COLO668 (cell line): ENCODE data around the gene ERGIC3.
"Not testable (repeated sequence)": the region's sequence is repeated elsewhere in the genome, so short reads cannot be mapped to it uniquely, and the experiment has no call there.

ENCODE experiments used
- DNase-seq: peaks from one replicate; lab custom pipeline; 2025; ENCODE audit not compliant: unreplicated experiment; lab: John Stamatoyannopoulos, UW

The ERGIC3 gene

DNA sequence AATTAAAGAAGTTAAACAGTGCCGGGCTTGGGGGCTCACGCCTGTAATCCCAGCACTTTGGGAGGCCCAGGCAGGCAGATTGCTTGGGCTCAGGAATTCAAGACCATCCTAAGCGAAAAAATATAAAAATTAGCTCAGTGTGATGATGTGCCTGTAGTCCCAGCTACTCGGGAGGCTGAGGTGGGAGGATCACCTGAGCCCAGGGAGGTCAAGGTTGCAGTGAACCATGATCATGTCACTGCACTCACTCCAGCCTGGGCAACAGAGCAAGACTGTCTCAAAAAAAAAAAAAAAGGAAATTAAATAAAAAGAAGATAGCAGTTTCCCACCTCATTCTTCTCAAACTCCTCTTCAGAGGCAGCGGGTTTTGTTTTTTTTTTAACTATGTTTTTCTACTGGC is 24.1 kb upstream of the ERGIC3 start:
- not testable (repeated sequence) for DNase-seq

DNA sequence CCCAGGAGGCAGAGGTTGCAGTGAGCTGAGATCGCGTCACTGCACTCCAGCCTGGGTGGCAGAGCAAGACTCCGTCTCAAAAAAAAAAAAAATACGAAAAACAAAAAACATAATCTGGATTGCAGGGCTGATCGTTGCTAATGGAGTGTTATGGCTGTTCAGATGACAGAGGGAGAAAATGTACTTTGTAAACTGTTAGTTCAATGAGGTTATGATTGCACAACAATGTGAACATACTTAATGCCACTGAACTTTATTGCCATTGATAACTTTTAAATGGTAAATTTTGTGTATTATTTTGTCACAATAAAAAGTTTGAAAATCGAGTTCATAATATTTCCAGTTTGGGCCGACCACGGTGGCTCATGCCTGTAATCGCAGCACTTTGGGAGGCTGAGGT is 22.9 kb upstream of the ERGIC3 start:
- DNase-seq: no peak

DNA sequence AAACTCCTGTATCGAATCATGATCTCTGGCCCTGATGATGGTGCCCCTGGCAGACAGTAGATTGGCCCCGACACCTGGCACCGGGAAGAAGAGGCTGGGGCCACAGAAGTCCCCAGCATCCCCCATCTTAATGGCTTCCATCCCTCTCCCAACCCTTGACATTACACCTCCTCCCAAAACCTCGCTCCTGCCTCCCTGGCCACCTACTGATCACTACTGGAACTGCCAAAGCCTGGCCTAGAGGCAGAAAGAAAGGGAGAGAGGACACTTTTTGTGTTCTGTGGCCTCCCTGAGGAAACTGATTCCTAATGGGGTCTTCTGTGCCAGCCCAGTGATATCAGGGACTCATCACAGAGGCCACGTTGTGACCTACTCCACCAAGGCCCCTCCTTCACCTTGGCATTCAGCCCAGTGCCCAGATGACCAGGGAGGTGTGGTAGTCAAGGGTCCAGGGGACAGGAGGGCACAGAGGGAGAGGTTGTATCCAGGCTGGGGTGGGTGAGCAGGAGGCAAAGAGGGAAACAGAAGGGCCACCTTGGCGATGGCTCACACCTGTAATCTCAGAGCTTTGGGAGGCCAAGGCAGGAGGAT is 18.5 kb upstream of the ERGIC3 start:
- DNase-seq: peak; percentile 15

DNA sequence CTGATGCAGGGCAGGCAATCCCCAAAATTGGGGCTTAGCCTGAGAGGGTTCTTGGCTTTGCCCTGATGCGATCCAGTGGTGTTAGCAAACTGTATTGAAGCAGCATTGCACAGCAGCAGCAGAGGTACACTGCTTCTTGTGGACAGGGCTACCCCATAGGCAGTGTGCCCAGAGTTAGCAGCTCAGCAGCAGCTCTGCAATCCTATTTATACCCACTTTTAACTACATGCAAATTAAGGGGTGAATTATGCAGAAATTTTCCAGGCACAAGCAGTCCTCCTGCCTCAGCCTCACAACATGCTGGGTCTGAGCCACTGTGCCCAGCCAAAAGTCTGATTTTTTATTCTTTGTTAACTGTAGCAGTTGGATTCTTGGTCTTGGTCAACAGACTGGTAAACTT is 16.2 kb upstream of the ERGIC3 start:
- DNase-seq: no peak

DNA sequence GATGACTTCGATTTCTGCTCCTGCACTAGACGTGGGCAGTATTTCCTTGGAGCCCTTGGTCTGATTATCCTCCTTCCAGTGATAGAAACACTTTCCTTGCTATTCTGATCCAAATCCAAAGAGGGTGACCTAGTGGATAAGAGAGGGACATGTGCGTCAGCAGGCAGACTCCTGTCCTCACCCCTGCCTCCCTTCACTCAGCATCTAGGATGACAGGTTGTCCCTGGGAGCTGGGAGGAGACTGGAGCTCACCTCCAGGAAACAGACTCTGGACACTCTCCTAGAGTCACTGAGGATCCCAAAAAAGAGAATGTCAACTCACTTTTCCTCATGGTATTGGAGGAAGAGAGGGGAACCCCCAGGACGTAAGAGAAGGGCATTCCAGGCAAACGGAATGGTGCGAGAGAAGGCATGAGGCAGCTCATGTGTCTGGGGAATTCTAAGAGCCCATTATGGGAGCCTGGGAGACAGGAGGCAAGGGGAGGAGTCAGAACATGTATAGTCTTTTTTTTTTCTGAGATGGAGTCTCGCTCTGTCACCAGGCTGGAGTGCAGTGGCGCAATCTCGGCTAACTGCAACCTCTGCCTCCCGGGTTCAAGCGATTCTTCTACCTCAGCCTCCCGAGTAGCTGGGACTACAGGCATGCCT is 14.6 kb upstream of the ERGIC3 start:
- no peak for DNase-seq

DNA sequence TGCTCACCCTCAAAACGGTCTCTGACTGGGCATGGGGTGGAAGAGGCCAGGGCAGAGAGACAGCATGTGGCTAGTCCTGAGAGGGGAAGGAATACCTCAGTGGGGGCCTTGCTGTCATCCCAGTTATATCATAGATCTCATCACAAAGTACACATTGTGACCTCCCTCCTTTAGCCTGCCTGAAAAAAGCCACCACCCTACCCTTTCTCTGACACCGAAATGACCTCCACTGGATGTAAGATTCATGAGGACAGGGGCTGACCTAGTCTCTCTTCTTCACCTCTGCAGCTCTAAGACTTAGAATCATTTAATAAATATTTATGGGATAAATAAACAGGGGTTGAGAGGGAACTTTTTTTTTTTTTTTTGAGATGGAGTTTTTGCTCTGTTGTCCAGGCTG is 12.3 kb upstream of the ERGIC3 start, which contains the start of gene C20orf173:
TSS of gene C20orf173 (minus strand) at position 101 of the 400 bp plus-strand sequence. CDS start 279 bp downstream, outside the sequence.
- DNase-seq: no peak

DNA sequence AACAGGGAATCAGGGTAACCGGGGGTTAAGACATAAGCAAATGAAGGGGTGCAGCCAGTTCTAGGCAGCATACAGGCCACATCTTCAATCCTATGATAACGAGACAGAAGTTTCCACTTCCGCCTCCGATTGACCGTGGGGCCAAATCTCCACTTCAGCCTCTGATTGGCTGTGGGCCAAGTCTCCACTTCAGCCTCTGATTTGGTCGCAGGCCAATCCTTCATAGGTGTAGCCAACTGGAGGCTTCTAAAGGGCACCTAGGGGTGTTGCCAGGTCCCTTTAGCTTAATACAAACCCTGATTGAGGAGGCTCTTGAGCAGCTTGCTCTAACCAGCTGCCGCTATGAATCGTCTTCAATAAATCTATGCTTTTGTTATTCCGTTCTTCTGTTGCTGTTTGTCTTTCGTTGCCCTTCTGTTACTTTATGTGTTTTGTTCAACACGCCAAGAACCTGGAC is 2.1 kb upstream of the ERGIC3 start:
- DNase-seq: peak; percentile 95

DNA sequence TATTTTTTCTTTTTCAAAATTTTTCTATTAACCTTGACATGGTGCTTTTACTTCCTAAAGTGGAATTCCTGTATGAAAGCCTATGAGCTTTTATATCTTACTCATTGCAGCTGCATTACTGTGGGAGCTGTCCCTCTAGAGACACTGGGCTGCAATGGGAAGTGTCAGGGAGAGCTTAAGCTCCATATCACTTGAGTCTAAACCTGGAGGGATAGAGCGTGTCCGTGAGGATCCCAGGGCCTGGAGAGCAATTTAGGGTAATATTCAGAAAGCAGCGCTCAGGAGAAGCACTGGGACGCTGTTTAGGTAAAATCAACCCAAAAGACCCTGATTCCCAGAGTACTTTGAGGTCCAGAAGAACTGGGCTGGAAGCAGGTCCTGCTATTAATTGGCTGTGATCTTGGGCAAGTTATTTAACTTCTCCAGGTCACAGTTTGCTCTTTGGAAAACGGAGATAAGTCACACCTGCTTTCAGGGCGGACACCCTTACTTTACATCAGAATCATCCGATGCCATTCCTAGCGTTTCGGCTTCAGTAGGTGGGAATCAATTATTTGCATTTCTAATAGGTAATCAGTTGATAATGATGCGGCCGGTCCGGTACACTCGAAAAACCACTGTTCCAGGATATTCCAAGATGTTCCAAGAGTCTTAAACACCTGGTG is 628 bp upstream of the ERGIC3 start:
- no peak for DNase-seq

DNA sequence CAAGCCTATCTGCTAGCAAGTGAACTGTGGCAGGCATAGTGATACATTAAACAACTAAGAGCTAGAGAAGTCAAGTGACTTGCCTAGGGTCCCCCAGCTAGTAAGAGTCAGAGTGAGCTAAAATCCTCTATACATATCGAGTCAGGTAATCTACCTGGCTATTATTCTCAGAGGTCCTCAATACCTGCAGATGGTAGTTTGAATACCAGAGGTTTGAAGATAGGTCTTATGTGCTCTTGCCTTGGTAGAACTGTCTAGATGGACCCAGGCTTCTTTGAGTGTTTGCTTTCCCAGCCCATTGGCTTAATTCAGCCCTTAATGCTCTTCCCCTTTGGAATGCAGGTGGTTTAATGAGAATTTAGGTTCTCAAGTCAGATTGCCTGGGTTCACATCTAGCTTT is 1.1 kb downstream of the ERGIC3 start:
- DNase-seq: no peak

DNA sequence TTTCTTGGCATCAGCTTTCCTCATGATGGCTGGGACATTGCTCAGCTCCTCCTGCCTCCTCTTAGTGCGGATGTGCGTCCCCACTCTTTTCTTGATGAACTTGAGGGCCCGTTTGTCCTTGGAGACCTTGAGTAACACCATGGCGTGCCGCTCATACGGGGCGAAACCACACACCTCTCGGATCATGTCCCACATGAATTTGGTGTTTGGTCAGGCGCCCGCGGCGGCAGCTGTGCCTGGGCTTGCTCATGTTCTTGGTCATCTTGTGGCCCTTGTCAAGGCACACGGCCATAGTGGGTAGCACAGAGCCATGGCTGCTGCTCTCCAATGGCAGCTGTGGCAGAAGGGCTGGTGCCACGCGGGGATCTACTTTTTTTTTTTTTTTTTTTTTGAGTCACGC is 2.6 kb downstream of the ERGIC3 start:
- DNase-seq: no peak

DNA sequence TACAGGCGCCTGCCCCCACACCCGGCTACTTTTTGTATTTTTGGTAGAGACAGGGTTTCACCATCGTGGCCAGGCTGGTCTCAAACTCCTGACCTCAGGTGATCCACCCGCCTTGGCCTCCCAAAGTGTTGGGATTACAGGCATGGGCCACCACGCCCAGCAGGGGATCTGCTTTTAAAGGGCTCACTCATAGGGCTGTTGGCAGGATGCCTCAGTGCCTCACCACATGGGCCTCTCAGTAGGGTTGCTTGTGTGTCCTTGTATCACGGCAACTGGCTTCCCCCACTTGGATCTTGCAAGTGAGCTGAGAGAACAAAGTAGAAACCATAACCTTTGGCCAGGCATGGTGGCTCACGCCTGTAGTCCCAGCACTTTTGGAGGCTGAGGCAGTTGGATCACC is 3.1 kb downstream of the ERGIC3 start:
- not testable (repeated sequence) for DNase-seq

DNA sequence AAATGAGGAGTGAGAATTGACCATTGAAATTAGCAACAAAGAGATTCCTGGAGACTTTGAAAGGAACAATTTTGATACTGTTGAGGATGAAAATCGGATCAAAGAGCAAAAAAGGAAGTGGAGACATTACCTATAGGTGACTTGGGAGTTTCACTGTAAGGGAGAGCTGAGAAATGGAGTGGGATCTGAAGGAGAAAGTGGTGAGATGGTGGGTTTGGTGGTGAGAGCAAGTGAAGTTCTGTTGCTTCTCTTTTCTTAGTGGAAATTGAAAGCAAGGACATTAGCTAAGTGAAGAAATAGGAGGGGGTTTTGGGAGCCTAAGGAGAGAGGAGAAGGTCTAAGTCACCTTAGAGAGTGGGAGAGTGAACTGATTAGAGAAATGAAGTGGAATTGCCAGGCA is 4.2 kb downstream of the ERGIC3 start:
- no peak for DNase-seq

DNA sequence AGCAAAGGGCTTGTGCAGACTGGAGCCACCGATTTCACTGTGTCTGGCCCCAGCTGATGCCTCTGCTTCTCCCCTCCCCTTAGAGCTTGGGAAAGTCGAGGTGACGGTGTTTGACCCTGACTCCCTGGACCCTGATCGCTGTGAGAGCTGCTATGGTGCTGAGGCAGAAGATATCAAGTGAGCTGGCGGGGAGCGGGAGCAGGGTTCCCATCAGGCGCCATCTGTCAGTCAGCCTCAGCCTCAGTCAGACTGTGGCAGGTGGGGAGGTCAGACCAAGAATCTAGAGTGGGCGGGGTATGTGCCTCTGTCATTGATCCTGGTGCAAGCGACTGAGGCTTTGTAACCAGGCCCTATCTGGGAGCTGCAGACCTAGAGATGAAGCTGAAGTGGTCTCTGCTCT is 5.5 kb downstream of the ERGIC3 start:
- DNase-seq: no peak

DNA sequence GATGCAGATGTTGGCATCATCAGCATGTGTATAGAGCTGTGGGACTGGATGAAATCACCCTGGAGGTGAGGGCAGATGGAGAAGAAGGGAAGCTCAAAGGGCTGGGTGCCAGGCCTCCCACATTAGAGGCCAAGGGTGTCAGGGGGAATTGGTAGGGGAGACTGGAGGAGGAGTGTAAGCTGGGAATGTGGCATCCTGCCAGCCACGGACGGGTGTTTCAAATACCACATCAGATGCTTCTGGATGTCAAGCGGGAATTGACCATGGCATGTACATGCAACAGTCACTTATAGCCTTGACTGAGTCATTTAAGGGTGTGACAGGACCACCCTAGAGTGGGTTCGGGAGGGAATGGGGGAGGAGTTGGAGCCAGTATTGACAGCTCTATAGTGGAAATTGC is 9.6 kb downstream of the ERGIC3 start:
- no peak for DNase-seq

DNA sequence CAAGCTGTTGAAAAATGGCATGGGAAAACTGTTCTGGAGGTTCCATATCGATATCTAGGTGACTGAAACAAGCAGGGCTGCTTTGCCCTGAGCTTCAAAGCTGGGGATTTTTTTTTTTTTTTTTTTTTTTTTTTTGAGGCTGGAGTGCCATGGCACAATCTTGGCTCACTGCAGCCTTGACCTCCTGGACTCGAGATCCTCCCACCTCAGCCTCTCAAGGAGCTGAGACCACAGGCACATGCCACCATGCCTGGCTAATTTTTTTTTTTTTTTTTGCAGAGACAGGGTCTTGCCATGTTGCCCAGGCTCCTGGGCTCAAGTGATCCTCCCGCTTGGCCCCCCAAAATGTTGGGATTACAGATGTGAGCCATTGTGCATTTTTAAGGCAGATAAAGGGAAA is 11.0 kb downstream of the ERGIC3 start:
- DNase-seq: no peak

DNA sequence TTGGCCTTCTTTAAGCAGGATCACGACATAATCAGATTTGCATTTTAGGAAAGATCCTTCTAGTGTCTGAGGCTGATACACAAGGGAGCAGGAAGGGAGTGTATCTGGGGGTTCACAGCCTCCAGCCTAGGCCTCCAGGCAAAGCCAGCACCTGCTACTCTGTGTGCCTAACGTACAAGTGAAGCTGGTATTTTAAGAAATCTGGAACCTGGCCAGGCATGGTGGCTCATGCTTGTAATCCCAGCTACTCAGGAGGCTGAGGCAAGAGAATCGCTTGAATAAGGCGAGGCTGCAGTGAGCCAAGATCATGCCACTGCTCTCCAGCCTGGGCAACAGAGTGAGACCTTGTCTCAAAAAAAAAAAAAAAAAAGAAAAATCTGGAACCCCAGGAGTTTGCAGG is 13.6 kb downstream of the ERGIC3 start:
- DNase-seq: not testable (repeated sequence)

DNA sequence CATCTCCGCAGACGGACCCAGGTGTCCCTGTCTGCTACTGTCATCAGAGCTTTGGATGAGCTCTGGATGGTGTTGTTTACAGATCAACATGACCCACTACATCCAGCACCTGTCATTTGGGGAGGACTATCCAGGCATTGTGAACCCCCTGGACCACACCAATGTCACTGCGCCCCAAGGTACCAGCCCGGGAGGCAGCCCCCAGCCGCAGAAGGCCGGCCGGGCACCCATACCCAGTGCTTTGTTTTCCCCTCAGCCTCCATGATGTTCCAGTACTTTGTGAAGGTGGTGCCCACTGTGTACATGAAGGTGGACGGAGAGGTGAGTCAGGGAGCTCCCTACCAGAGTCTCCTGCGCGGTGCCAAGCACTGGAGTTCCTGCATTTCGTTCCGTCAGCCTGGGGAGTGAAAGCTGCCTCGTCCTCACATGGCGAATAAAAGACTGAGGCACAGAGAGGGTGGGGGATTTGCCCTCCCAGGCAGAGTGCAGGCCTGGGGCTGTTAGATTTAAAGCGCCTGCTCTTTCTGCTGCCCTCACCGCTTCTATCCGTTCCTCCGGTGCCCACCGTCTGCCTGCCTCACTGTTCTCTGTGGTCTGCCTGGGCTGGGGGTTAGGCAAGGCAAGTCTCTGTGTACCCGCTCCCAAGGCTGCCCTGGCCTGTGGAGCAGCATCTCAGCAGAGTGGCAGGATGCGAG is 14.2 kb downstream of the ERGIC3 start:
- DNase-seq: no peak

DNA sequence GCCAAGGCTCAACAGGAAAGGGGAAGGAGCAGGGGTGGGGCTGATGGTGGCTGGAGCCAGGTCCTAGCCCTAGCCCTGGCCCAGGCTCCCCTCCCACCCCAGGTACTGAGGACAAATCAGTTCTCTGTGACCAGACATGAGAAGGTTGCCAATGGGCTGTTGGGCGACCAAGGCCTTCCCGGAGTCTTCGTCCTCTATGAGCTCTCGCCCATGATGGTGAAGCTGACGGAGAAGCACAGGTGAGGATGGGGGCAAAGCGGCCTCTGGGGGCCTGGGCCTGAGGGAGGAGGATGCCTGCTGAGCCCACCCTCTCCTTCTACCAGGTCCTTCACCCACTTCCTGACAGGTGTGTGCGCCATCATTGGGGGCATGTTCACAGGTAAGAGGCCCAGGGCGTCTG is 15.0 kb downstream of the ERGIC3 start:
- DNase-seq: no peak

DNA sequence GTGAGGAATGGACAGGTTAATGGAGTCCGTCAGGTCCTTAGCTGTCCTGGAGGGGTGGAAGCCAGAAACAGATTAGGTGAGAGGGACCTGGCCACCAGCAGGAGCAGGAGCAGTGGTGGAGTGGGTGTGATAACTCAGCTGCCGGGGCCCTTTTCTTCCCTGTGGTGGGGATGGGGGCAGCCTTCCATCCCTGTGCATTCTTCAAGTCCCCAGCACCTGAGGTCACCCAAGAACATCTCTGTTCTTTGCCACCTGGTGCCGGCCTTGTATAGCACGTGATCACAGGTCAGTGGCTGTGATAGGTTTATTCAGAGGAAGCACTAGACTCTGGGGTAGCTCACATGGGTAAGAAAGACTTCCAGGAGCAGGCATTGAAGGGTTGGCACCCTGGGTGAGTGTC is 16.6 kb downstream of the ERGIC3 start:
- no peak for DNase-seq

DNA sequence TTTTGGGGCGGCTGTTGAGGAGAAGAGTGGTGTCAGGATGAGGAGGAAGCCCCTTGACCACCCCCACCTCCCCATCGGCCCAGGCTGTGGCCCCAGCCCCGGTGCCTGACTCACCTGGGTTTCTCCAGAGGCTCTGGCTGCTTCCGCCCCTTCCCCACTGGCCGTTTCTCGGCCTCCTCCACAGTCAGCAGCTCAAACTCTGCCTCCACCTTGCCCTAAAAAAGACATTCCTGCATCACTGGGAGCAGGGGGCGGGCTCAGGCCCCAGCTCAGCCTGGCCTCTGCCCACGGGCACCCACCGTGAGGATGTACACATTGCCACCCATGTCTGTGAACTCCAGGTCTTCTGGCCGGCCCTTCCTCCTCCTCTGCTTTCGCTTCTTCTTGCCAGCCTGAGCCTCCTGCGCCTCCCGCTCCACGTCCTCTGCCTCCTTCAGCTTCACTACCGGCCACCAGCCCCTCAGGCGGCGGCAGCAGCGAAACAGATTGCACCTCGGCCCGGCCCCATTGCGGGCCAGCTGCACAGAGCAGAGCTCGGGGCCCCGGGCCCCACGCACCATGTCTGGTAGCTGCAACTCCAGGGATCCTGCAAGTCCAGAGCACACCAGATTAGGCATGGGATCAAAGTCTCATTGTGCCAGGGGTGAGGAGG is 17.3 kb downstream of the ERGIC3 start:
- DNase-seq: no peak

DNA sequence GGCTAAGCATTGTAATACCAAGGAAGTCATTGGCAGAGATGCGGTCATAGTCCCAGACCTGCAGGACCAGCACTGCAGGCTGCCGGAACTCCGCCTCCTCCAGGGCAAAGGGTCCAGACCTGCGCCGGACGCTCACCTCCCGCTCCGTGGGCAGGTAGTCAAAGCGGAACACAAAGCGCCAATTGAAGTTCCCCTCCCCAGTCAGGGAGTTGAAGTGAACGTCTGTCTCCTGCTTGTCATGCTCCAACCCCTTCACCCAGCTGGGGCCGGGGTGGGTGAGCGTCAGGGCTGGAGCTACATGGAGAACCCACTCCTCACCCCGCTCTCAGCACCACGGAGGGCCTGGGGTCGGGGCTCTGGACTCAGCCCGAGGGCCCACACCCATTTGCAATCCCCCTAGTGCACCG is 18.2 kb downstream of the ERGIC3 start:
- DNase-seq: no peak
